ENCODE results near the gene LSAMP.
"Not testable (repeated sequence)": the region's sequence is repeated elsewhere in the genome, so short reads cannot be mapped to it uniquely, and the experiment has no call there.

The LSAMP gene

DNA sequence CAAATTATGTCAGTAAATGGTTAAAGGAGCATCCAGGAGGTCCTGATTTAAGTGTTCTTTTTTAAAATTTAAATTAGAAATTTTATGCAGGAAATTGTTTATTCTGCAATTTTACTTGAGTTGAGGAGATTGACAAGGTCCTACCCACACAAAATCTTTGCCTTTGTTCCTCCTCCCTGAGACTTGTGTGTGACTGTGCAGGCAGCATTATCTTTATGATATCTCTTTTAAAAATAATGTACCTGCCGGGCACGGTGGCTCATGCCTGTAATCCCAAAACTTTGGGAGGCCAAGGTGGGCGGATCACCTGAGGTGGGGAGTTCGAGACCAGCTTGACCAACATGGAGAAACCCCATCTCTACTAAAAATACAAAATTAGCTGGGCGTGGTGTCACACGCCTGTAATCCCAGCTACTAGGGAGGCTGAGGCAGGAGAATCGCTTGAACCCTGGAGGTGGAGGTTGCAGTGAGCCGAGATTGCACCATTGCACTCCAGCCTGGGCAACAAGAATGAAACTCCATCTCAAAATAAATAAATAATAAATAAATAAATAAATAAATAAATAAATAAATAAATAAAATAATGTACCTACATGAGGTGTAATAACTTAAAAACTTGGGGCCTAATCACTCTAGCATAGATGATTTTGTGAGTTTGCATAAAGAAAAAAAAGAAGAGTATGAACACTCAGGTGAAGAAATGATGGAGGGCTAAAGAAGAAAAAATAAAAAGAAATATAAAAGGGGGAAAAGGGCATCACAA is 374.6 kb downstream of the LSAMP start:
- CTCF ChIA-PET, POLR2A ChIA-PET: not testable (repeated sequence)
- TF ChIP-seq, protein P1, sequence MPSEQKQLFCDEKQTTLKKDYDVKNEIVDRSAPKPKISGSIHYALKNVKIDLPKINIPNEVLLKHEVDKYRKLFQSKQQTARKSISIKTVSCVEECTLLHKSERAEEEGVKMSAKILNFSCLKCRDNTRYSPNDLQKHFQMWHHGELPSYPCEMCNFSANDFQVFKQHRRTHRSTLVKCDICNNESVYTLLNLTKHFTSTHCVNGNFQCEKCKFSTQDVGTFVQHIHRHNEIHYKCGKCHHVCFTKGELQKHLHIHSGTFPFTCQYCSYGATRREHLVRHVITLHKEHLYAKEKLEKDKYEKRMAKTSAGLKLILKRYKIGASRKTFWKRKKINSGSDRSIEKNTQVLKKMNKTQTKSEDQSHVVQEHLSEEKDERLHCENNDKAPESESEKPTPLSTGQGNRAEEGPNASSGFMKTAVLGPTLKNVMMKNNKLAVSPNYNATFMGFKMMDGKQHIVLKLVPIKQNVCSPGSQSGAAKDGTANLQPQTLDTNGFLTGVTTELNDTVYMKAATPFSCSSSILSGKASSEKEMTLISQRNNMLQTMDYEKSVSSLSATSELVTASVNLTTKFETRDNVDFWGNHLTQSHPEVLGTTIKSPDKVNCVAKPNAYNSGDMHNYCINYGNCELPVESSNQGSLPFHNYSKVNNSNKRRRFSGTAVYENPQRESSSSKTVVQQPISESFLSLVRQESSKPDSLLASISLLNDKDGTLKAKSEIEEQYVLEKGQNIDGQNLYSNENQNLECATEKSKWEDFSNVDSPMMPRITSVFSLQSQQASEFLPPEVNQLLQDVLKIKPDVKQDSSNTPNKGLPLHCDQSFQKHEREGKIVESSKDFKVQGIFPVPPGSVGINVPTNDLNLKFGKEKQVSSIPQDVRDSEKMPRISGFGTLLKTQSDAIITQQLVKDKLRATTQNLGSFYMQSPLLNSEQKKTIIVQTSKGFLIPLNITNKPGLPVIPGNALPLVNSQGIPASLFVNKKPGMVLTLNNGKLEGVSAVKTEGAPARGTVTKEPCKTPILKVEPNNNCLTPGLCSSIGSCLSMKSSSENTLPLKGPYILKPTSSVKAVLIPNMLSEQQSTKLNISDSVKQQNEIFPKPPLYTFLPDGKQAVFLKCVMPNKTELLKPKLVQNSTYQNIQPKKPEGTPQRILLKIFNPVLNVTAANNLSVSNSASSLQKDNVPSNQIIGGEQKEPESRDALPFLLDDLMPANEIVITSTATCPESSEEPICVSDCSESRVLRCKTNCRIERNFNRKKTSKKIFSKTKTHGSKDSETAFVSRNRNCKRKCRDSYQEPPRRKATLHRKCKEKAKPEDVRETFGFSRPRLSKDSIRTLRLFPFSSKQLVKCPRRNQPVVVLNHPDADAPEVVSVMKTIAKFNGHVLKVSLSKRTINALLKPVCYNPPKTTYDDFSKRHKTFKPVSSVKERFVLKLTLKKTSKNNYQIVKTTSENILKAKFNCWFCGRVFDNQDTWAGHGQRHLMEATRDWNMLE (tag by site-specific recombination; conservative IDR thresholded peaks at IDR 0.05; ENCODE audit: low read depth), result peak; percentile 62
- TF ChIP-seq ZNF394 (tag by site-specific recombination; IDR thresholded peaks at IDR 0.05; ENCODE audit: borderline replicate concordance) (peak; percentile 76; the same call in 1 of the 2 replicates), ZNF555 (tag by site-specific recombination; conservative IDR thresholded peaks at IDR 0.05) (peak; percentile 64), ZNF140 (tag by site-specific recombination; IDR thresholded peaks at IDR 0.05) (peak; percentile 32; the same call in 1 of the 2 replicates), ZNF426 (tag by site-specific recombination; IDR thresholded peaks at IDR 0.05) (peak; percentile 57), ZNF623 (tag by site-specific recombination; IDR thresholded peaks at IDR 0.05) (peak; percentile 48; the same call in 1 of the 2 replicates), ZBTB8A (tag by site-specific recombination; IDR thresholded peaks at IDR 0.05) (peak; percentile 46; the same call in 1 of the 2 replicates)
- TF ChIP-seq, protein P2, sequence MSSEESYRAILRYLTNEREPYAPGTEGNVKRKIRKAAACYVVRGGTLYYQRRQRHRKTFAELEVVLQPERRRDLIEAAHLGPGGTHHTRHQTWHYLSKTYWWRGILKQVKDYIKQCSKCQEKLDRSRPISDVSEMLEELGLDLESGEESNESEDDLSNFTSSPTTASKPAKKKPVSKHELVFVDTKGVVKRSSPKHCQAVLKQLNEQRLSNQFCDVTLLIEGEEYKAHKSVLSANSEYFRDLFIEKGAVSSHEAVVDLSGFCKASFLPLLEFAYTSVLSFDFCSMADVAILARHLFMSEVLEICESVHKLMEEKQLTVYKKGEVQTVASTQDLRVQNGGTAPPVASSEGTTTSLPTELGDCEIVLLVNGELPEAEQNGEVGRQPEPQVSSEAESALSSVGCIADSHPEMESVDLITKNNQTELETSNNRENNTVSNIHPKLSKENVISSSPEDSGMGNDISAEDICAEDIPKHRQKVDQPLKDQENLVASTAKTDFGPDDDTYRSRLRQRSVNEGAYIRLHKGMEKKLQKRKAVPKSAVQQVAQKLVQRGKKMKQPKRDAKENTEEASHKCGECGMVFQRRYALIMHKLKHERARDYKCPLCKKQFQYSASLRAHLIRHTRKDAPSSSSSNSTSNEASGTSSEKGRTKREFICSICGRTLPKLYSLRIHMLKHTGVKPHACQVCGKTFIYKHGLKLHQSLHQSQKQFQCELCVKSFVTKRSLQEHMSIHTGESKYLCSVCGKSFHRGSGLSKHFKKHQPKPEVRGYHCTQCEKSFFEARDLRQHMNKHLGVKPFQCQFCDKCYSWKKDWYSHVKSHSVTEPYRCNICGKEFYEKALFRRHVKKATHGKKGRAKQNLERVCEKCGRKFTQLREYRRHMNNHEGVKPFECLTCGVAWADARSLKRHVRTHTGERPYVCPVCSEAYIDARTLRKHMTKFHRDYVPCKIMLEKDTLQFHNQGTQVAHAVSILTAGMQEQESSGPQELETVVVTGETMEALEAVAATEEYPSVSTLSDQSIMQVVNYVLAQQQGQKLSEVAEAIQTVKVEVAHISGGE (tag by site-specific recombination; conservative IDR thresholded peaks at IDR 0.05; ENCODE audit: low read depth), result peak; percentile 57

DNA sequence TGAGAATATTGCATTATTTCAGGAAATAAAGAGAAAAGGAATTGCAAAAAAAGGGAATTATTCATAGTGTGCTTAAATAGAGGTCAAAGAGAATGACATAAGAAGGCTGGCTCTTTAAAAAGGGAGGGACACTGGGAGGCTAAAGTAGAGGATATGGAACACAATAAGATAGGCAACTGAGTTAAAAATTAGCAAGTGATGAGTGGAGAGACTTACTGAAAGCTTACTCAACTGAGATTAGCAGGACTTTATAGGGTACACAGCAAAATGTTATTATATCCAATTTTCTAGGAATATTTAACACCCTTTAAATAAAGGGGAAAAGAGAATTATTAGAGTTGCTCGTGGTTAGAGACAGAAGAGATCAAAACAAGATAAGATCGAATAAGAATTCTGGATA is 375.2 kb downstream of the LSAMP start:
- POLR2A ChIA-PET, result no interaction called here
- no peaks in the 10 kb centered on the region for H3K4me1 ChIP-seq (ENCODE audit: control insufficient read depth, insufficient read depth, low read length)
- TF ChIP-seq, protein P3, sequence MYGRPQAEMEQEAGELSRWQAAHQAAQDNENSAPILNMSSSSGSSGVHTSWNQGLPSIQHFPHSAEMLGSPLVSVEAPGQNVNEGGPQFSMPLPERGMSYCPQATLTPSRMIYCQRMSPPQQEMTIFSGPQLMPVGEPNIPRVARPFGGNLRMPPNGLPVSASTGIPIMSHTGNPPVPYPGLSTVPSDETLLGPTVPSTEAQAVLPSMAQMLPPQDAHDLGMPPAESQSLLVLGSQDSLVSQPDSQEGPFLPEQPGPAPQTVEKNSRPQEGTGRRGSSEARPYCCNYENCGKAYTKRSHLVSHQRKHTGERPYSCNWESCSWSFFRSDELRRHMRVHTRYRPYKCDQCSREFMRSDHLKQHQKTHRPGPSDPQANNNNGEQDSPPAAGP (tag by site-specific recombination; IDR thresholded peaks at IDR 0.05), result no peak
- no peak for TF ChIP-seq ZBTB20 (tag by site-specific recombination; IDR thresholded peaks at IDR 0.05)
- no peak for TF ChIP-seq ZNF660 (tag by site-specific recombination; IDR thresholded peaks at IDR 0.05)
- TF ChIP-seq, protein P4, sequence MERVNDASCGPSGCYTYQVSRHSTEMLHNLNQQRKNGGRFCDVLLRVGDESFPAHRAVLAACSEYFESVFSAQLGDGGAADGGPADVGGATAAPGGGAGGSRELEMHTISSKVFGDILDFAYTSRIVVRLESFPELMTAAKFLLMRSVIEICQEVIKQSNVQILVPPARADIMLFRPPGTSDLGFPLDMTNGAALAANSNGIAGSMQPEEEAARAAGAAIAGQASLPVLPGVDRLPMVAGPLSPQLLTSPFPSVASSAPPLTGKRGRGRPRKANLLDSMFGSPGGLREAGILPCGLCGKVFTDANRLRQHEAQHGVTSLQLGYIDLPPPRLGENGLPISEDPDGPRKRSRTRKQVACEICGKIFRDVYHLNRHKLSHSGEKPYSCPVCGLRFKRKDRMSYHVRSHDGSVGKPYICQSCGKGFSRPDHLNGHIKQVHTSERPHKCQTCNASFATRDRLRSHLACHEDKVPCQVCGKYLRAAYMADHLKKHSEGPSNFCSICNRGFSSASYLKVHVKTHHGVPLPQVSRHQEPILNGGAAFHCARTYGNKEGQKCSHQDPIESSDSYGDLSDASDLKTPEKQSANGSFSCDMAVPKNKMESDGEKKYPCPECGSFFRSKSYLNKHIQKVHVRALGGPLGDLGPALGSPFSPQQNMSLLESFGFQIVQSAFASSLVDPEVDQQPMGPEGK (tag by site-specific recombination; IDR thresholded peaks at IDR 0.05), result no peak
- no peak for TF ChIP-seq ZNF404 (tag by site-specific recombination; IDR thresholded peaks at IDR 0.05)
- TF ChIP-seq ZXDB (tag by site-specific recombination; IDR thresholded peaks at IDR 0.05), result no peak
- no peak for TF ChIP-seq ZNF248 (tag by site-specific recombination; IDR thresholded peaks at IDR 0.05)
- CTCF ChIA-PET, result no interaction called here
- H3K27ac ChIP-seq (ENCODE audit: extremely low read depth, low read depth, low read length), result no peak overlapping the region
- no peak overlapping the region for H3K4me3 ChIP-seq (ENCODE audit: low read depth, low read length)
- H3K36me3 ChIP-seq (ENCODE audit: control insufficient read depth in 2 of 2, insufficient read depth in 1 of 2, low read length in 2 of 2), result no peaks in the 10 kb centered on the region
- no peaks in the 10 kb centered on the region for H3K9me3 ChIP-seq (ENCODE audit: control insufficient read depth, insufficient read depth, low read depth, low read length)

More for the DNA sequence above, 374.6 kb downstream of the LSAMP start:
- not testable (repeated sequence) for H3K36me3 ChIP-seq (ENCODE audit: control insufficient read depth in 2 of 2, insufficient read depth in 1 of 2, low read length in 2 of 2); H3K4me3 ChIP-seq (ENCODE audit: low read depth, low read length); H3K9me3 ChIP-seq (ENCODE audit: control insufficient read depth, insufficient read depth, low read depth, low read length); H3K27ac ChIP-seq (ENCODE audit: extremely low read depth, low read depth, low read length); H3K4me1 ChIP-seq (ENCODE audit: control insufficient read depth, insufficient read depth, low read length)
